Subcutaneous abdominal adipose tissue (tissue), 5 donors: ENCODE data around the gene LSAMP.

ENCODE experiments used
- H3K27ac ChIP-seq: one replicate; pipeline ENCODE4 v1.7.0; 2013; ENCODE audit warnings: low read depth, mild to moderate bottlenecking, inconsistent platforms, low read length, moderate library complexity
- H3K27me3 ChIP-seq, 5 donors: one replicate each; pipeline ENCODE4 v1.7.0; 2013; ENCODE audit warnings: low read length in 5 of 5, inconsistent platforms in 1 of 5; ENCODE audit not compliant: control insufficient read depth in 5 of 5, insufficient read depth in 4 of 5
- H3K36me3 ChIP-seq, 5 donors: one replicate each; pipeline ENCODE4 v1.7.0; 2013; ENCODE audit warnings: low read length in 5 of 5; ENCODE audit not compliant: control insufficient read depth in 5 of 5, insufficient read depth in 5 of 5
- H3K4me1 ChIP-seq, 5 donors: one replicate each; pipeline ENCODE4 v1.7.0; 2013; ENCODE audit warnings: low read length in 5 of 5, mild to moderate bottlenecking in 3 of 5, moderate library complexity in 1 of 5; ENCODE audit not compliant: control insufficient read depth in 5 of 5, insufficient read depth in 5 of 5
- H3K4me3 ChIP-seq, 5 donors: one replicate each; pipeline ENCODE4 v1.7.0; 2013; ENCODE audit warnings: low read length in 5 of 5, low read depth in 1 of 5
- H3K9ac ChIP-seq, 5 donors: one replicate each; pipeline ENCODE4 v1.7.0; 2013; ENCODE audit warnings: low read length in 5 of 5, mild to moderate bottlenecking in 4 of 5, moderate library complexity in 3 of 5
- H3K9me3 ChIP-seq, 5 donors: one replicate each; pipeline ENCODE4 v1.7.0; 2013; ENCODE audit warnings: low read length in 5 of 5; ENCODE audit not compliant: control insufficient read depth in 5 of 5
- donor health status: healthy.
- donor health status: healthy.
- donor health status: healthy.
- donor health status: healthy.
- donor health status: healthy.

LSAMP gene

DNA sequence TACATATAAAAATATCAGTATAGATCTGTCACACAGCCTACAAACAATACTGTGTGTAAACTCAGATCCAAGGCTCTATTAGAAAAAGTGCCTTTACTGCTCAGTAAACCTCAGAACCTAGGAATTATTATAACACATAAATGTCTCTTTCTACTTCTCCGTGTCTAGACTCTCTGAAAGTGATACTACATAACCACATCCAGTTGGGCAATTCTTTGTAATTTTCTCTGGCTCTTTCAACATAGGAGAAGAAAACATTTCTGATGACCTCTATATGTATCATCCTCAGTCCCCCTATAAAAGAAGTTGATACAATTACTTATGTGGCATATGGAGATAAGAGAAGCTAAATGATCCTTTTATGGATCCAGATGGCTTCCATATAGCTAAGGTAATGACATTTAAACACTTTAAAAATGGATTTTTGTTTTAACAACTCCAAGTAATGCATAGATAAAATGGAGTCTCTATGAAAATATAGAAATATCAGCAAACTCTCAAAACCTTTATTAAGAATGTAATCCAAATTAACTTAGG, 104.5 kb downstream of the LSAMP start:
- no peaks in the 10 kb centered on the region for H3K36me3 ChIP-seq
- no peak overlapping the region for H3K4me3 ChIP-seq
- no peak overlapping the region for H3K27ac ChIP-seq

GRCh38 chr3:116339441-116340028, 105.8 kb downstream of the LSAMP start:
- H3K27ac ChIP-seq = no peak overlapping the region
- no peaks in the 10 kb centered on the region for H3K36me3 ChIP-seq
- H3K4me3 ChIP-seq = no peak overlapping the region
- H3K9me3 ChIP-seq = no peaks in the 10 kb centered on the region
- H3K27me3 ChIP-seq = no peaks in the 10 kb centered on the region
- no peaks in the 10 kb centered on the region for H3K4me1 ChIP-seq
- H3K9ac ChIP-seq = no peak overlapping the region

More for the DNA sequence above, 104.5 kb downstream of the LSAMP start:
- H3K27me3 ChIP-seq = no peaks in the 10 kb centered on the region
- no peaks in the 10 kb centered on the region for H3K9me3 ChIP-seq
- H3K9ac ChIP-seq = no peak overlapping the region
- no peaks in the 10 kb centered on the region for H3K4me1 ChIP-seq

DNA sequence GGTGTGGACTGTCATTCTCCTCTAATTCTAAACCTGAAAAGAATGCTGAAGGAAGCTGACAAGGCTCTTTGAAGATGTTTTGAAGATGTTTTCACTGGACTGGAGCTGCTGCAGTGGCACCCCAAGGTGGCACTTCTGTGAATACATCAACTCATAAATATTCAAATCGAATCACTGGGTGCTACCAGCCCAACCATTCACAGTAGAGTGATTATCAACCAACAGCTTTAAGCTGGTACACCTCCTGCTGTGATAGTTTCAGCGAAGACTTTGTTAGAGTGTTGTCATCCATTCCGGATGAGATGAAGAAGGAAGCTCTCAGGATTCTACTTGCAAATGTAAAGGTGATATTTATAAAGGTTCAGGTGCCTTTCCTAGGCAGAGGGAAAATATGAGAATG, 106.6 kb downstream of the LSAMP start:
- Histone ChIP-seq H3K4me3 (no peak overlapping the region), H3K27me3 (no peaks in the 10 kb centered on the region), H3K27ac (no peak overlapping the region), H3K9ac (no peak overlapping the region), H3K9me3 (no peaks in the 10 kb centered on the region), H3K36me3 (no peaks in the 10 kb centered on the region), H3K4me1 (no peaks in the 10 kb centered on the region)

DNA sequence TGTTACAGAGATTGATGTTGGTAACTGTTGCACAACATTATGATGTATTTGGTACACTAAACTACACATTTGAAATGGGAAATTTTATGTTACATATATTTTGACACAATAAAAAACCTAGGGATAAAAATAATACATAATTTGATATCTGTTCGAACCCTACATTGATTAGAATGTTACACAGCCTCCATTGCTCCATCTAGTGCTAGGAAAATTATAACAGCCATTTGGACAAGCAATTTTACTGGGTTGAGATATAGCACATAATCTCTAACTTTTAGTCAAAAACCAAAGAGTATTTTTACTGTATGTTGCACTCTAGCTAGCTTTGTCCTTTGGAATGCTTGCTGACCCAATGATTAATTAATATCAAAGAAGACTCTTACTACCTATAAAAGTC, 108.1 kb downstream of the LSAMP start:
- H3K27me3 ChIP-seq = no peaks in the 10 kb centered on the region
- H3K4me3 ChIP-seq = no peak overlapping the region
- no peaks in the 10 kb centered on the region for H3K36me3 ChIP-seq
- H3K9me3 ChIP-seq = peaks cover 0 to 2% (median 0%) of the 10 kb centered on the region in 5 donors
- no peak overlapping the region for H3K27ac ChIP-seq
- no peaks in the 10 kb centered on the region for H3K4me1 ChIP-seq
- no peak overlapping the region for H3K9ac ChIP-seq

DNA sequence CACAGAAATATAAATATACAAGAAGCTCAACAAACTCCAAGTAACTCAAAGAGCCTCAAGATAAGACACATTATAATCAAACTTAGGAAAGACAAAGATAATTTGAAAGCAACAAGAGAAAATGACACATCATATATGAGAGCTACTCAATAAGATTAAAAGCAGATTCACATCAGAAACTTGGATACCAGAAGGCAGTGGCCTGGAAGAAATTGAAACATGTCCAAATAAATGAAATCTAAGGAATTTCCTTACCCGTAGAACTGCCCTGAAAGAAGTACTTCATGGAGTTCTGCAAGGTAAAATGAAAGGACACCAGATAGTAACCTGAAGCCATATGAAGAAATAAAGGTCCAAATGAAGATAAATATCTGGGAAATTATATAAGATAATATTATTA, 113.9 kb downstream of the LSAMP start:
- H3K36me3 ChIP-seq = no peaks in the 10 kb centered on the region
- no peak overlapping the region for H3K9ac ChIP-seq

GRCh38 chr3:116322750-116323375, 122.4 kb downstream of the LSAMP start:
- H3K27ac ChIP-seq = no peak overlapping the region
- H3K36me3 ChIP-seq = no peaks in the 10 kb centered on the region
- H3K4me1 ChIP-seq = no peaks in the 10 kb centered on the region
- no peaks in the 10 kb centered on the region for H3K27me3 ChIP-seq
- H3K9ac ChIP-seq = no peak overlapping the region
- no peak overlapping the region for H3K4me3 ChIP-seq
- H3K9me3 ChIP-seq = no peaks in the 10 kb centered on the region

More for the DNA sequence above, 113.9 kb downstream of the LSAMP start:
- Histone ChIP-seq H3K4me1 (no peaks in the 10 kb centered on the region), H3K9me3 (peaks cover 0 to 4% (median 0%) of the 10 kb centered on the region in 5 donors), H3K27me3 (no peaks in the 10 kb centered on the region), H3K4me3 (no peak overlapping the region), H3K27ac (no peak overlapping the region)

- Histone ChIP-seq H3K27ac (no peak overlapping the region), H3K27me3 (no peaks in the 10 kb centered on the region), H3K4me1 (no peaks in the 10 kb centered on the region), H3K4me3 (no peak overlapping the region), H3K36me3 (no peaks in the 10 kb centered on the region), H3K9ac (no peak overlapping the region), H3K9me3 (peaks cover 0 to 1% (median 0%) of the 10 kb centered on the region in 5 donors)
Observed at GRCh38 chr3:116318370-116318769, 126.9 kb downstream of the LSAMP start.

GRCh38 chr3:116316771-116317170, 128.5 kb downstream of the LSAMP start:
- H3K36me3 ChIP-seq = no peaks in the 10 kb centered on the region
- H3K4me1 ChIP-seq = no peaks in the 10 kb centered on the region
- peaks cover 0 to 3% (median 0%) of the 10 kb centered on the region in 5 donors for H3K9me3 ChIP-seq
- no peak overlapping the region for H3K27ac ChIP-seq
- H3K27me3 ChIP-seq = no peaks in the 10 kb centered on the region
- H3K9ac ChIP-seq = no peak overlapping the region
- H3K4me3 ChIP-seq = no peak overlapping the region

GRCh38 chr3:116314476-116314875, 130.8 kb downstream of the LSAMP start:
- Histone ChIP-seq H3K27ac (no peak overlapping the region), H3K4me1 (no peaks in the 10 kb centered on the region), H3K9ac (no peak overlapping the region), H3K36me3 (no peaks in the 10 kb centered on the region), H3K9me3 (peaks cover 0 to 3% (median 0%) of the 10 kb centered on the region in 5 donors), H3K4me3 (no peak overlapping the region), H3K27me3 (no peaks in the 10 kb centered on the region)

DNA sequence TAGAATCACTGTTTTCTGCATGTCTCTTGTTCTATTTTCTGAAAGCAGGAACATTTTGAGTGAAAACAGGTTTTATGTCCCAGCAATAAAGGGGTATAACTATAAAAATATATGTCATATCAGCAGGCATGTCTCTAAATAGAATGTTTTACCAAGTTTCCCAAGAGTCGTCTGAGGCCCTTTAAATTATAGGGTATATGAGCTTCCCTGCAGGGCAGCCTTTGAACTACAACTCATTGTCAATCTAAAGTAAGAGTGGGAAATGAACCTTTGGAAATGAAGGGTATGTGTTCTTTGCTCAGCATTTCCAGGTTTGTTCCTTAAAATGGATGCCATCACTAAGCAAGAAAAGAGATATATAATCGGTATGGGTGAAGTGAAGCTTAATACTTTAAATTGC, 138.6 kb downstream of the LSAMP start:
- no peaks in the 10 kb centered on the region for H3K4me1 ChIP-seq
- no peaks in the 10 kb centered on the region for H3K9me3 ChIP-seq
- no peak overlapping the region for H3K27ac ChIP-seq
- no peak overlapping the region for H3K9ac ChIP-seq
- H3K36me3 ChIP-seq = no peaks in the 10 kb centered on the region
- no peak overlapping the region for H3K4me3 ChIP-seq
- no peaks in the 10 kb centered on the region for H3K27me3 ChIP-seq
